WTC11 (cell line): ENCODE data around the gene RGMA. TPM values are rescaled to one million over a fixed set of nuclear protein-coding genes. Genes with fewer than 3 reads are reported as not detected.

Source experiments
- ATAC-seq: fragments of 200-7000 bp; cut with Tn5 transposase; 2 replicates; pipeline ENCODE4 v1.10.0; 2021; ENCODE audit warnings: mild to moderate bottlenecking, moderate library complexity
- CTCF ChIA-PET: fragments of 300-600 bp; sonication (Branson Sonifier 250); formaldehyde crosslinking; loops from one replicate; lab custom pipeline; 2021; ENCODE audit warnings: antibody characterized with exemption; lab: Charles Lee
- POLR2A ChIA-PET: fragments of 350-600 bp; sonication (Branson Sonifier 250); formaldehyde crosslinking; loops from one replicate; lab custom pipeline; 2021; ENCODE audit warnings: antibody characterized with exemption; lab: Charles Lee
- DNase-seq: peaks from one replicate; pipeline ENCODE4 v3.0.0; 2021; ENCODE audit warnings: low spot score
- H3K27ac Mint-ChIP-seq: 2 replicates; pipeline ENCODE4 v1.8.0; 2021; ENCODE audit warnings: mixed read lengths
- H3K27me3 Mint-ChIP-seq: 2 replicates; pipeline ENCODE4 v1.8.0; 2021; ENCODE audit warnings: low read depth, mild to moderate bottlenecking, moderate library complexity, mixed read lengths
- H3K36me3 Mint-ChIP-seq: 2 replicates; pipeline ENCODE4 v1.8.0; 2021; ENCODE audit warnings: mixed read lengths
- H3K4me1 Mint-ChIP-seq: 2 replicates; pipeline ENCODE4 v1.8.0; 2022; ENCODE audit warnings: mixed read lengths
- H3K4me3 Mint-ChIP-seq: 2 replicates; pipeline ENCODE4 v1.8.0; 2021; ENCODE audit warnings: mild to moderate bottlenecking, moderate library complexity, mixed read lengths
- H3K9me3 Mint-ChIP-seq: 2 replicates; pipeline ENCODE4 v1.8.0; 2021; ENCODE audit warnings: mixed read lengths
- ATF3 ChIP-seq: sonication (generic); formaldehyde crosslinking; conservative IDR thresholded peaks from 2 replicates; pipeline ENCODE4 v1.8.1; 2022; ENCODE audit warnings: mild to moderate bottlenecking, missing genetic modification reagents
- ATF6 ChIP-seq: sonication (generic); formaldehyde crosslinking; IDR thresholded peaks from 2 replicates; pipeline ENCODE4 v1.8.1; 2023; ENCODE audit warnings: mild to moderate bottlenecking, missing genetic modification reagents
- CBFB ChIP-seq: sonication (generic); formaldehyde crosslinking; IDR thresholded peaks from 2 replicates; pipeline ENCODE4 v1.8.1; 2022; ENCODE audit warnings: mild to moderate bottlenecking, low read depth, missing genetic modification reagents
- CREB1 ChIP-seq: sonication (generic); formaldehyde crosslinking; IDR thresholded peaks from 2 replicates; pipeline ENCODE4 v1.8.0; 2023; ENCODE audit warnings: mild to moderate bottlenecking, missing genetic modification reagents
- E2F1 ChIP-seq: sonication (generic); formaldehyde crosslinking; IDR thresholded peaks from 2 replicates; pipeline ENCODE4 v1.8.0; 2022; ENCODE audit warnings: mild to moderate bottlenecking, missing genetic modification reagents
- ELF4 ChIP-seq: sonication (generic); formaldehyde crosslinking; IDR thresholded peaks from 2 replicates; pipeline ENCODE4 v1.8.1; 2022; ENCODE audit warnings: low read depth, mild to moderate bottlenecking, moderate library complexity, missing genetic modification reagents
- ESRRA ChIP-seq: sonication (generic); formaldehyde crosslinking; IDR thresholded peaks from 2 replicates; pipeline ENCODE4 v1.8.1; 2022; ENCODE audit warnings: mild to moderate bottlenecking, missing genetic modification reagents, borderline replicate concordance
- GABPB1 ChIP-seq: sonication (generic); formaldehyde crosslinking; IDR thresholded peaks from 2 replicates; pipeline ENCODE4 v1.8.1; 2023; ENCODE audit warnings: mild to moderate bottlenecking, missing genetic modification reagents
- HMGA2 ChIP-seq: fragments of 250-450 bp; sonication (Bioruptor Pico); IDR thresholded peaks from 2 replicates; pipeline ENCODE4 v1.4.0; 2021; ENCODE audit warnings: mild to moderate bottlenecking, moderate library complexity
- IRF2 ChIP-seq: sonication (generic); formaldehyde crosslinking; IDR thresholded peaks from 2 replicates; pipeline ENCODE4 v1.8.0; 2022; ENCODE audit warnings: low read depth, missing genetic modification reagents, borderline replicate concordance
- MYBL2 ChIP-seq: sonication (generic); formaldehyde crosslinking; IDR thresholded peaks from 2 replicates; pipeline ENCODE4 v1.8.1; 2023; ENCODE audit warnings: mild to moderate bottlenecking, moderate library complexity, missing genetic modification reagents
- NFE2L1 ChIP-seq: sonication (generic); formaldehyde crosslinking; IDR thresholded peaks from 2 replicates; pipeline ENCODE4 v1.8.1; 2023; ENCODE audit warnings: missing genetic modification reagents
- NR1H2 ChIP-seq: sonication (generic); formaldehyde crosslinking; IDR thresholded peaks from 2 replicates; pipeline ENCODE4 v1.9.0; 2021; ENCODE audit warnings: mild to moderate bottlenecking, moderate library complexity, missing genetic modification reagents
- SMAD3 ChIP-seq: sonication (generic); formaldehyde crosslinking; IDR thresholded peaks from 2 replicates; pipeline ENCODE4 v1.8.0; 2022; ENCODE audit warnings: missing genetic modification reagents, mild to moderate bottlenecking, borderline replicate concordance
- SOX15 ChIP-seq: fragments of 250-450 bp; sonication (Bioruptor Pico); IDR thresholded peaks from 2 replicates; pipeline ENCODE4 v1.9.0; 2021; ENCODE audit warnings: mild to moderate bottlenecking
- ZNF232 ChIP-seq: sonication (generic); formaldehyde crosslinking; IDR thresholded peaks from 2 replicates; pipeline ENCODE4 v1.8.0; 2022; ENCODE audit warnings: mild to moderate bottlenecking, missing genetic modification reagents
- total RNA-seq: library from RNA; stranded (reverse); gene quantifications from 3 replicates; pipeline ENCODE4 v1.2.3, GENCODE V29; 2021
- TF ChIP-seq, protein P1 (sequence below): sonication (generic); formaldehyde crosslinking; IDR thresholded peaks from 2 replicates; pipeline ENCODE4 v1.8.0; 2022; ENCODE audit warnings: missing genetic modification reagents
- TF ChIP-seq, protein P2 (sequence below): sonication (generic); formaldehyde crosslinking; IDR thresholded peaks from 2 replicates; pipeline ENCODE4 v1.8.1; 2023; ENCODE audit warnings: mild to moderate bottlenecking, missing genetic modification reagents, moderate library complexity
- TF ChIP-seq, protein P3 (sequence below): sonication (generic); formaldehyde crosslinking; IDR thresholded peaks from 2 replicates; pipeline ENCODE4 v1.8.1; 2022; ENCODE audit warnings: low read depth, missing genetic modification reagents, borderline replicate concordance
- TF ChIP-seq, protein P4 (sequence below): sonication (generic); formaldehyde crosslinking; IDR thresholded peaks from 2 replicates; pipeline ENCODE4 v1.8.0; 2023; ENCODE audit warnings: missing genetic modification reagents
- TF ChIP-seq, protein P5 (sequence below): sonication (generic); formaldehyde crosslinking; conservative IDR thresholded peaks from 2 replicates; pipeline ENCODE4 v1.8.1; 2023; ENCODE audit warnings: mild to moderate bottlenecking, low read depth, missing genetic modification reagents, moderate library complexity

Gene RGMA
- total RNA-seq, 1 experiment from 2014 or later, result 47.2 TPM

DNA sequence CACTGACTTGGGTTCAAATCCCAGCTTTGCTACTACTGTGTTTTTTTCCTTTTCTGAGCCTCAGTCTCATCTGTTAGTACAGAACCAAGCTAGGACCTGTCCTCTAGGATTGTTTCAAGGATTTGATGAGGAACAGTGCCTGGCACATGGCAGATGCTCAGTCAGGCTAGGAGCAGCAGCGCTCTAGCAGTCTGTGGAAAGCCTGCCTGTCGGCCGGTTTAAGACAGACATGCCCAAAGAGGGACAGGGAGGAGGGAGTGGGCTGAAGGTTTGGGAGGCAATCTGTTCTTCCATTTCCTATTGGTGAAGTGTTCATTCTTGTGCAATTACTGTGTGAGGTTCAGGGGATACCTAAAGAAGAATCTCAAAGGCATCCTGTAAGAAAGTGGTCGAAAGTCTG lies 35.1 kb upstream of the RGMA start:
- ATAC-seq (no peak), DNase-seq (no peak)
- Mint-ChIP-seq H3K4me3 (no peak overlapping the region), H3K9me3 (no peaks in the 10 kb centered on the region), H3K36me3 (no peaks in the 10 kb centered on the region), H3K4me1 (no peaks in the 10 kb centered on the region), H3K27me3 (no peaks in the 10 kb centered on the region; the same call in none of the 2 replicates), H3K27ac (peak overlapping the region; percentile 4; the same call in 1 of the 2 replicates)
- ChIA-PET CTCF (interaction anchor here (2.7 kb wide), 1 partner anchor 36 kb away, joined by 7 read pairs; no protein-coding TSS in a partner anchor), POLR2A (no interaction called here)
- TF ChIP-seq, protein P1, sequence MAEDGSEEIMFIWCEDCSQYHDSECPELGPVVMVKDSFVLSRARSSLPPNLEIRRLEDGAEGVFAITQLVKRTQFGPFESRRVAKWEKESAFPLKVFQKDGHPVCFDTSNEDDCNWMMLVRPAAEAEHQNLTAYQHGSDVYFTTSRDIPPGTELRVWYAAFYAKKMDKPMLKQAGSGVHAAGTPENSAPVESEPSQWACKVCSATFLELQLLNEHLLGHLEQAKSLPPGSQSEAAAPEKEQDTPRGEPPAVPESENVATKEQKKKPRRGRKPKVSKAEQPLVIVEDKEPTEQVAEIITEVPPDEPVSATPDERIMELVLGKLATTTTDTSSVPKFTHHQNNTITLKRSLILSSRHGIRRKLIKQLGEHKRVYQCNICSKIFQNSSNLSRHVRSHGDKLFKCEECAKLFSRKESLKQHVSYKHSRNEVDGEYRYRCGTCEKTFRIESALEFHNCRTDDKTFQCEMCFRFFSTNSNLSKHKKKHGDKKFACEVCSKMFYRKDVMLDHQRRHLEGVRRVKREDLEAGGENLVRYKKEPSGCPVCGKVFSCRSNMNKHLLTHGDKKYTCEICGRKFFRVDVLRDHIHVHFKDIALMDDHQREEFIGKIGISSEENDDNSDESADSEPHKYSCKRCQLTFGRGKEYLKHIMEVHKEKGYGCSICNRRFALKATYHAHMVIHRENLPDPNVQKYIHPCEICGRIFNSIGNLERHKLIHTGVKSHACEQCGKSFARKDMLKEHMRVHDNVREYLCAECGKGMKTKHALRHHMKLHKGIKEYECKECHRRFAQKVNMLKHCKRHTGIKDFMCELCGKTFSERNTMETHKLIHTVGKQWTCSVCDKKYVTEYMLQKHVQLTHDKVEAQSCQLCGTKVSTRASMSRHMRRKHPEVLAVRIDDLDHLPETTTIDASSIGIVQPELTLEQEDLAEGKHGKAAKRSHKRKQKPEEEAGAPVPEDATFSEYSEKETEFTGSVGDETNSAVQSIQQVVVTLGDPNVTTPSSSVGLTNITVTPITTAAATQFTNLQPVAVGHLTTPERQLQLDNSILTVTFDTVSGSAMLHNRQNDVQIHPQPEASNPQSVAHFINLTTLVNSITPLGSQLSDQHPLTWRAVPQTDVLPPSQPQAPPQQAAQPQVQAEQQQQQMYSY (CRISPR knock-in tag), result no peak
- TF ChIP-seq ESRRA (CRISPR knock-in tag) (no peak), MYBL2 (CRISPR knock-in tag) (no peak), SOX15 (no peak), HMGA2 (CRISPR knock-in tag) (no peak), GABPB1 (CRISPR knock-in tag) (no peak), IRF2 (CRISPR knock-in tag) (no peak), NR1H2 (CRISPR knock-in tag) (no peak), NFE2L1 (CRISPR knock-in tag) (no peak)
- TF ChIP-seq, protein P2, sequence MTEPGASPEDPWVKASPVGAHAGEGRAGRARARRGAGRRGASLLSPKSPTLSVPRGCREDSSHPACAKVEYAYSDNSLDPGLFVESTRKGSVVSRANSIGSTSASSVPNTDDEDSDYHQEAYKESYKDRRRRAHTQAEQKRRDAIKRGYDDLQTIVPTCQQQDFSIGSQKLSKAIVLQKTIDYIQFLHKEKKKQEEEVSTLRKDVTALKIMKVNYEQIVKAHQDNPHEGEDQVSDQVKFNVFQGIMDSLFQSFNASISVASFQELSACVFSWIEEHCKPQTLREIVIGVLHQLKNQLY, result no peak

- no peaks in the 10 kb centered on the region for H3K36me3 Mint-ChIP-seq
- DNase-seq (no peak), ATAC-seq (no peak)
- H3K9me3 Mint-ChIP-seq, result no peaks in the 10 kb centered on the region
- CTCF ChIA-PET, result interaction anchor here (2.7 kb wide), 1 partner anchor 34 kb away, joined by 7 read pairs; no protein-coding TSS in a partner anchor
- H3K27ac Mint-ChIP-seq, result no peak overlapping the region
- H3K4me3 Mint-ChIP-seq, result no peak overlapping the region
- TF ChIP-seq CBFB (CRISPR knock-in tag) (no peak), ZNF232 (CRISPR knock-in tag) (no peak), ELF4 (CRISPR knock-in tag) (no peak), ATF6 (no peak), CREB1 (CRISPR knock-in tag) (no peak), ESRRA (CRISPR knock-in tag) (no peak), SMAD3 (no peak), E2F1 (CRISPR knock-in tag) (no peak), ATF3 (no peak)
- TF ChIP-seq, protein P3, sequence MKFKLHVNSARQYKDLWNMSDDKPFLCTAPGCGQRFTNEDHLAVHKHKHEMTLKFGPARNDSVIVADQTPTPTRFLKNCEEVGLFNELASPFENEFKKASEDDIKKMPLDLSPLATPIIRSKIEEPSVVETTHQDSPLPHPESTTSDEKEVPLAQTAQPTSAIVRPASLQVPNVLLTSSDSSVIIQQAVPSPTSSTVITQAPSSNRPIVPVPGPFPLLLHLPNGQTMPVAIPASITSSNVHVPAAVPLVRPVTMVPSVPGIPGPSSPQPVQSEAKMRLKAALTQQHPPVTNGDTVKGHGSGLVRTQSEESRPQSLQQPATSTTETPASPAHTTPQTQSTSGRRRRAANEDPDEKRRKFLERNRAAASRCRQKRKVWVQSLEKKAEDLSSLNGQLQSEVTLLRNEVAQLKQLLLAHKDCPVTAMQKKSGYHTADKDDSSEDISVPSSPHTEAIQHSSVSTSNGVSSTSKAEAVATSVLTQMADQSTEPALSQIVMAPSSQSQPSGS (CRISPR knock-in tag), result no peak
- TF ChIP-seq, protein P4, sequence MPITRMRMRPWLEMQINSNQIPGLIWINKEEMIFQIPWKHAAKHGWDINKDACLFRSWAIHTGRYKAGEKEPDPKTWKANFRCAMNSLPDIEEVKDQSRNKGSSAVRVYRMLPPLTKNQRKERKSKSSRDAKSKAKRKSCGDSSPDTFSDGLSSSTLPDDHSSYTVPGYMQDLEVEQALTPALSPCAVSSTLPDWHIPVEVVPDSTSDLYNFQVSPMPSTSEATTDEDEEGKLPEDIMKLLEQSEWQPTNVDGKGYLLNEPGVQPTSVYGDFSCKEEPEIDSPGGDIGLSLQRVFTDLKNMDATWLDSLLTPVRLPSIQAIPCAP (CRISPR knock-in tag), result no peak
- TF ChIP-seq, protein P5, sequence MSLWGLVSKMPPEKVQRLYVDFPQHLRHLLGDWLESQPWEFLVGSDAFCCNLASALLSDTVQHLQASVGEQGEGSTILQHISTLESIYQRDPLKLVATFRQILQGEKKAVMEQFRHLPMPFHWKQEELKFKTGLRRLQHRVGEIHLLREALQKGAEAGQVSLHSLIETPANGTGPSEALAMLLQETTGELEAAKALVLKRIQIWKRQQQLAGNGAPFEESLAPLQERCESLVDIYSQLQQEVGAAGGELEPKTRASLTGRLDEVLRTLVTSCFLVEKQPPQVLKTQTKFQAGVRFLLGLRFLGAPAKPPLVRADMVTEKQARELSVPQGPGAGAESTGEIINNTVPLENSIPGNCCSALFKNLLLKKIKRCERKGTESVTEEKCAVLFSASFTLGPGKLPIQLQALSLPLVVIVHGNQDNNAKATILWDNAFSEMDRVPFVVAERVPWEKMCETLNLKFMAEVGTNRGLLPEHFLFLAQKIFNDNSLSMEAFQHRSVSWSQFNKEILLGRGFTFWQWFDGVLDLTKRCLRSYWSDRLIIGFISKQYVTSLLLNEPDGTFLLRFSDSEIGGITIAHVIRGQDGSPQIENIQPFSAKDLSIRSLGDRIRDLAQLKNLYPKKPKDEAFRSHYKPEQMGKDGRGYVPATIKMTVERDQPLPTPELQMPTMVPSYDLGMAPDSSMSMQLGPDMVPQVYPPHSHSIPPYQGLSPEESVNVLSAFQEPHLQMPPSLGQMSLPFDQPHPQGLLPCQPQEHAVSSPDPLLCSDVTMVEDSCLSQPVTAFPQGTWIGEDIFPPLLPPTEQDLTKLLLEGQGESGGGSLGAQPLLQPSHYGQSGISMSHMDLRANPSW (CRISPR knock-in tag), result no peak
- no peaks in the 10 kb centered on the region for H3K4me1 Mint-ChIP-seq
- POLR2A ChIA-PET, result no interaction called here
- no peaks in the 10 kb centered on the region; the same call in none of the 2 replicates for H3K27me3 Mint-ChIP-seq
Observed at GRCh38 chr15:93121973-93122910, 33.2 kb upstream of the RGMA start.
